ENCODE results near the gene CUX1. TPM values are rescaled to one million over a fixed set of nuclear protein-coding genes. Genes with fewer than 3 reads are reported as not detected.

Gene CUX1
- total RNA-seq, 2 experiments from 2014 or later: 21.1 to 22.4 TPM

Other genes with a start within 250 kb of the CUX1 start
- gene MYL10, start 188.3 kb upstream of the CUX1 start, total RNA-seq: not detected